GM23338 (cell line): ENCODE data around the gene SLC24A4. TPM values are rescaled to one million over a fixed set of nuclear protein-coding genes. Genes with fewer than 3 reads are reported as not detected.

Experiments used
- ATAC-seq: fragments of 200-7000 bp; cut with Tn5 transposase; 3 replicates; pipeline ENCODE4 v1.9.1; 2020
- DNase-seq: peaks from one replicate; pipeline ENCODE4 v3.0.0-alpha.2; 2015; ENCODE audit warnings: low spot score
- H2AFZ ChIP-seq: fragments of 200-600 bp; sonication (generic); 2 replicates; pipeline ENCODE4 v1.8.0; 2016; ENCODE audit warnings: antibody characterized with exemption, mild to moderate bottlenecking, moderate library complexity
- H3F3A ChIP-seq: fragments of 200-600 bp; sonication (generic); replicated peaks from 2 replicates; pipeline ENCODE4 v1.8.0; 2017; ENCODE audit warnings: antibody characterized with exemption, mixed run types, low read depth
- H3K27ac ChIP-seq: fragments of 200-600 bp; sonication (generic); 2 replicates; pipeline ENCODE4 v1.6.1; 2016; ENCODE audit warnings: low read depth
- H3K27me3 ChIP-seq: fragments of 200-600 bp; sonication (generic); 2 replicates; pipeline ENCODE4 v1.8.0; 2016; ENCODE audit warnings: mild to moderate bottlenecking, mixed run types, moderate library complexity; ENCODE audit not compliant: insufficient read depth
- H3K36me3 ChIP-seq: fragments of 200-600 bp; sonication (generic); 2 replicates; pipeline ENCODE4 v1.8.0; 2016; ENCODE audit warnings: mild to moderate bottlenecking; ENCODE audit not compliant: insufficient read depth
- H3K4me1 ChIP-seq: fragments of 200-600 bp; sonication (generic); 2 replicates; pipeline ENCODE4 v1.8.0; 2016; ENCODE audit warnings: mild to moderate bottlenecking, moderate library complexity; ENCODE audit not compliant: insufficient read depth
- H3K4me2 ChIP-seq: fragments of 200-600 bp; sonication (generic); 2 replicates; pipeline ENCODE4 v1.7.1; 2017; ENCODE audit warnings: mixed run types
- H3K4me3 ChIP-seq: fragments of 200-600 bp; sonication (generic); 2 replicates; pipeline ENCODE4 v1.6.1; 2016; ENCODE audit warnings: mixed run types
- H3K79me2 ChIP-seq: fragments of 200-600 bp; sonication (generic); replicated peaks from 2 replicates; pipeline ENCODE4 v1.8.0; 2017; ENCODE audit warnings: mild to moderate bottlenecking; ENCODE audit not compliant: insufficient read depth
- H3K9me2 ChIP-seq: fragments of 200-600 bp; sonication (generic); 2 replicates; pipeline ENCODE4 v1.8.0; 2017; ENCODE audit not compliant: insufficient read depth
- H4K20me1 ChIP-seq: fragments of 200-600 bp; sonication (generic); replicated peaks from 2 replicates; pipeline ENCODE4 v1.8.0; 2017; ENCODE audit warnings: mild to moderate bottlenecking; ENCODE audit not compliant: insufficient read depth
- H3K27ac Mint-ChIP-seq: 2 replicates; pipeline ENCODE4 v1.8.0; 2020; ENCODE audit warnings: inconsistent platforms, mild to moderate bottlenecking, moderate library complexity, mixed read lengths
- H3K27me3 Mint-ChIP-seq: 3 replicates; pipeline ENCODE4 v1.8.0; 2022; ENCODE audit warnings: low read depth, mild to moderate bottlenecking, moderate library complexity, mixed read lengths, inconsistent platforms; ENCODE audit not compliant: insufficient read depth, poor library complexity
- H3K36me3 Mint-ChIP-seq: 3 replicates; pipeline ENCODE4 v1.8.0; 2021; ENCODE audit warnings: low read depth, mild to moderate bottlenecking, inconsistent platforms, moderate library complexity, mixed read lengths
- H3K4me1 Mint-ChIP-seq: 3 replicates; pipeline ENCODE4 v1.8.0; 2020; ENCODE audit warnings: mild to moderate bottlenecking, inconsistent platforms, mixed read lengths
- H3K4me3 Mint-ChIP-seq: 3 replicates; pipeline ENCODE4 v1.8.0; 2021; ENCODE audit warnings: moderate library complexity, mild to moderate bottlenecking, inconsistent platforms, mixed read lengths
- H3K9me3 Mint-ChIP-seq: 3 replicates; pipeline ENCODE4 v1.8.0; 2020; ENCODE audit warnings: moderate library complexity, mild to moderate bottlenecking, inconsistent platforms, mixed read lengths
- CTCF ChIP-seq, 2 experiments: fragments of 200-600 bp in 1 of 2; sonication (generic) in 1 of 2; conservative IDR thresholded peaks; 2 replicates each; pipeline versions ENCODE4 v1.5.1 to v1.6.1; 2016 to 2017; ENCODE audit warnings: antibody characterized with exemption in 2 of 2, low read depth in 2 of 2, mild to moderate bottlenecking in 2 of 2, moderate library complexity in 1 of 2
- ETS1 ChIP-seq: IDR thresholded peaks from 2 replicates; pipeline ENCODE4 v1.6.1; 2016; ENCODE audit warnings: antibody characterized with exemption
- NANOG ChIP-seq: IDR thresholded peaks from 2 replicates; pipeline ENCODE4 v1.6.1; 2016; ENCODE audit warnings: antibody characterized with exemption, borderline replicate concordance
- REST ChIP-seq: IDR thresholded peaks from one replicate; pipeline ENCODE4 v1.6.1; 2018; ENCODE audit warnings: antibody characterized with exemption; ENCODE audit not compliant: unreplicated experiment
- ZNF114 ChIP-seq: fragments of 250-450 bp; sonication (Bioruptor Pico); IDR thresholded peaks from 2 replicates; pipeline ENCODE4 v1.5.0; 2020; ENCODE audit warnings: mild to moderate bottlenecking, moderate library complexity
- ZNF331 ChIP-seq: fragments of 250-450 bp; sonication (Bioruptor Pico); IDR thresholded peaks from 2 replicates; pipeline ENCODE4 v1.5.0; 2020; ENCODE audit warnings: low read depth, mild to moderate bottlenecking, moderate library complexity
- polyA plus RNA-seq: library from polyadenylated mRNA; unstranded; fragments of >200 nt; fragmentation: Nextera tagmentation; extraction: Ambion mirVana; gene quantifications from 2 replicates; pipeline ENCODE4 v1.2.1, GENCODE V29; 2016
- total RNA-seq: library from RNA; depleted of rRNA; stranded (reverse); fragments of >200 nt; shearing (Covaris generic); gene quantifications from 2 replicates; pipeline ENCODE4 v1.2.3, GENCODE V29; 2014

SLC24A4 gene
- total and polyA plus RNA-seq, 2 experiments from 2014 or later, result 0.06 to 0.38 TPM

DNA sequence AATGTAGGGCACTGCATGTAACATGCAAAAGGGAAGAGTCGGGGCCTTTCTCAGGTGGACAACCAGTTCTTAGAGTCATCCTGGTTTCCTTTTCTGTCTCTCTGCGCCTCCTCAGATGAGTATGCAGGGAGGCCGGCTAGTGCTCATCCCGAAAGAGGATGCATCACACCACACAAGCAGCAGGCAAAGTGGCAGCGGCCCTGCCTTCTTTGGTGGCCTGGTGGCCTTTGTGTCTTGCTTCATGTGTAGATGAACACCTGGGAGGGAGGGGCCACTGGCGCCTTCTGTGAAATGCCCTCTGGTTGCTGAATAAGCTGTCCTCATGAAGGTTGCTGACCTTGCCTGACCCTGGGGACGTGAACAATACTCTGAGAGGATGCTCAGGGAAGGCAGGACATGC, 18.0 kb downstream of the SLC24A4 start:
- peaks cover 7% of the 10 kb centered on the region for H3K4me1 Mint-ChIP-seq
- Histone ChIP-seq H3K4me2 (no peak overlapping the region), H3K36me3 (no peaks in the 10 kb centered on the region), H3K4me3 (no peak overlapping the region), H3K4me1 (no peaks in the 10 kb centered on the region), H4K20me1 (no peaks in the 10 kb centered on the region), H3K27ac (no peak overlapping the region), H3K27me3 (no peaks in the 10 kb centered on the region), H3K9me2 (no peaks in the 10 kb centered on the region), H2AFZ (no peak overlapping the region), H3K79me2 (no peaks in the 10 kb centered on the region), H3F3A (no peaks in the 10 kb centered on the region)
- H3K9me3 Mint-ChIP-seq, result no peaks in the 10 kb centered on the region
- ATAC-seq (no peak), DNase-seq (no peak)
- TF ChIP-seq ETS1 (no peak), ZNF114 (CRISPR knock-in tag) (no peak), NANOG (no peak), CTCF (conservative IDR thresholded peaks at IDR 0.05; ENCODE audit: low read depth in 2 of 2) (no peak)
- no peak overlapping the region for H3K27ac Mint-ChIP-seq
- no peaks in the 10 kb centered on the region for H3K36me3 Mint-ChIP-seq
- H3K4me3 Mint-ChIP-seq, result no peak overlapping the region
- peaks cover 2% of the 10 kb centered on the region for H3K27me3 Mint-ChIP-seq

DNA sequence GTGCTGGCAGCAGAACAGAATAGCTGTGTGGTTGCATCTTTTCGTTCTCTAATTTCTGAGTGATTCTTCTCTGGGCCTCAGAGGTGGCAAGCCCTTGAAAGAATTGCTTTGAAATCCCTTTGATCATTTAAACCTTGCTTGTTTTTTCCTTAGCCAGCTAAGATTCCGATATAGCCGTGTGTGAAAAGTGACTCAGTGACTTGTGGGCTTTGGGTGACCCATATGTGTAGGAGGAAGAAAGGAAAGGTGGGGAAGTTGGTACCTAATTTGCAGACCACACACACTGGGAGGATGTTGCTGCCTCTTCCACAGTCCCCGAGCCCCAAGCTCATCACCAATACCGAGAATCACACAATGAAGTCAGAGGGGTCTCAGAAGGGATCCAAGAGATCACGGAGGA, 18.8 kb downstream of the SLC24A4 start:
- Histone ChIP-seq H3K79me2 (no peaks in the 10 kb centered on the region), H2AFZ (no peak overlapping the region), H3K36me3 (no peaks in the 10 kb centered on the region), H3K4me3 (no peak overlapping the region), H3K27me3 (no peaks in the 10 kb centered on the region), H4K20me1 (no peaks in the 10 kb centered on the region), H3F3A (no peaks in the 10 kb centered on the region), H3K4me2 (no peak overlapping the region), H3K9me2 (no peaks in the 10 kb centered on the region), H3K4me1 (no peaks in the 10 kb centered on the region), H3K27ac (no peak overlapping the region)
- Mint-ChIP-seq H3K27ac (no peak overlapping the region), H3K27me3 (peaks cover 2% of the 10 kb centered on the region), H3K4me3 (no peak overlapping the region), H3K4me1 (peaks cover 3% of the 10 kb centered on the region; the same call in 1 of the 3 replicates), H3K9me3 (no peaks in the 10 kb centered on the region), H3K36me3 (no peaks in the 10 kb centered on the region)
- DNase-seq (no peak), ATAC-seq (no peak)
- TF ChIP-seq ZNF114 (CRISPR knock-in tag), result no peak
- TF ChIP-seq REST, result no peak
- TF ChIP-seq CTCF (conservative IDR thresholded peaks at IDR 0.05; ENCODE audit: low read depth in 2 of 2), result no peak
- no peak for TF ChIP-seq ZNF331 (CRISPR knock-in tag)
- no peak for TF ChIP-seq NANOG
